MCF 10A (cell line): Measurements from ENCODE around the gene C1QTNF12. TPM values are rescaled to one million over a fixed set of nuclear protein-coding genes. Genes with fewer than 3 reads are reported as not detected.

Experiments used
- BruUV-seq: library from RNA; stranded (reverse); fragments of 400-500 nt; replicated peaks from 2 replicates; lab custom pipeline; 2021; lab: Mats Ljungman, UMichigan
- CTCF ChIA-PET: fragments of 300-600 bp; sonication (Branson Sonifier 250); formaldehyde crosslinking; extraction: SDS; loops from one replicate; lab custom pipeline; 2021; ENCODE audit warnings: antibody characterized with exemption, inconsistent platforms; lab: Yijun Ruan, JAX
- POLR2A ChIA-PET: fragments of 300-600, 350-650 bp; sonication (Branson Sonifier 250); formaldehyde crosslinking; extraction: SDS; loops from one replicate; lab custom pipeline; 2020; ENCODE audit warnings: antibody characterized with exemption, inconsistent platforms; lab: Yijun Ruan, JAX
- DNase-seq: peaks from one replicate; pipeline ENCODE4 v3.0.0-alpha.2; 2018; ENCODE audit not compliant: unreplicated experiment
- H3K27ac Mint-ChIP-seq: one replicate; pipeline ENCODE4 v1.8.0; 2022; ENCODE audit warnings: mild to moderate bottlenecking, low read depth, mixed read lengths; ENCODE audit not compliant: unreplicated experiment
- H3K27me3 Mint-ChIP-seq: one replicate; pipeline ENCODE4 v1.8.0; 2022; ENCODE audit warnings: mixed read lengths; ENCODE audit not compliant: insufficient read depth, unreplicated experiment
- H3K36me3 Mint-ChIP-seq: one replicate; pipeline ENCODE4 v1.8.0; 2022; ENCODE audit warnings: mild to moderate bottlenecking, moderate library complexity, mixed read lengths; ENCODE audit not compliant: insufficient read depth, unreplicated experiment
- H3K4me1 Mint-ChIP-seq: one replicate; pipeline ENCODE4 v1.8.0; 2022; ENCODE audit warnings: mixed read lengths; ENCODE audit not compliant: insufficient read depth, unreplicated experiment
- H3K4me3 Mint-ChIP-seq: one replicate; pipeline ENCODE4 v1.8.0; 2022; ENCODE audit warnings: mild to moderate bottlenecking, moderate library complexity, mixed read lengths; ENCODE audit not compliant: unreplicated experiment
- H3K9me3 Mint-ChIP-seq: one replicate; pipeline ENCODE4 v1.8.0; 2022; ENCODE audit warnings: mixed read lengths; ENCODE audit not compliant: unreplicated experiment
- intact Hi-C: fragments of 100-400 bp; cut with micrococcal nuclease; formaldehyde crosslinking; loops from 2 replicates; pipeline ENCODE4 v1.14.1; 2022
- total RNA-seq: library from RNA; stranded (reverse); gene quantifications from 2 replicates; pipeline ENCODE4 v1.2.3, GENCODE V29; 2022
- TF ChIP-seq, protein P1 (sequence below): fragments of 200-600 bp; IDR thresholded peaks from one replicate; pipeline ENCODE4 v1.8.0; 2022; ENCODE audit warnings: antibody characterized with exemption, mild to moderate bottlenecking; ENCODE audit not compliant: unreplicated experiment

Gene C1QTNF12
- total RNA-seq, 1 experiment from 2014 or later = 1.5 TPM

DNA sequence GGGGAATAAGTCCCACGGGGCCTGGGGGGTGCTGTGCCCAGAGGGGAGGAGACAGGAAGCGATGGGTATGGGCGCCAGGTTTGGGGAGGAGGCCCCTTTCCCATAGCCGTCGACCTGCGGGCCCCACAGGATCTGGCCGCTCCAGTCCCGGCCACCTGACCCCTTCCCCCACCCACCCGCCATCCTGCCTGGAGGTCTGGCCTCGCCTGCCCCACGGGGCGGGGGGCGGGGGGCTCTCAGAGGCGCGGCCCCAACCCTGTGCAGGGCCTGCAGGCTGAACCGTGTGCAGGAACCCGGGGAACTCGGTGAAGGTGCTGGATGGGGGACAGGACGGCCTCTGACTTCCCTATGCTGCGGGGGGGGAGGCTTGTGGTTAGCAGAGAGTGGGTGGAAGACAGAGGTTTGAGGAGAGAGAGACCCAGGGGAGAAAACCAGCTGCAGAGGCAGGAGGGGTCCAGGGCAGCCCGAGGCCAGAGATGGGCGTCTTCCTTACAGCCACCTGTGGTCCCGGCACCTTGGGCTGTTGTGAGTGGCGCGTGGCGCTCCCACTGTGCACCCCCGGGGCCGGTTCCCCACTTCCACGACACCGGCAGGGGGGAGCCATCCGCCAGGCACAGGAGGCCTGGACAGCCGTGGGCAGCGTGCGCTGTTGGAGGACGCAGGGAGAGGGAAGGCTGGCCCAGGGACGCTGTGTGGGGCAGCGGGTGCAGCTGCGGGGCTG is 37.6 kb downstream of the C1QTNF12 start:
- Mint-ChIP-seq H3K27ac (peak overlapping the region; percentile 76), H3K9me3 (no peaks in the 10 kb centered on the region), H3K4me1 (peaks cover 15% of the 10 kb centered on the region), H3K4me3 (no peak overlapping the region), H3K36me3 (peaks cover 5% of the 10 kb centered on the region), H3K27me3 (no peaks in the 10 kb centered on the region)
- ChIA-PET POLR2A (no interaction called here), CTCF (interaction anchor here (0.6 kb wide), 1 partner anchor 37 kb away, joined by 3 read pairs; no protein-coding TSS in a partner anchor)
- TF ChIP-seq, protein P1, sequence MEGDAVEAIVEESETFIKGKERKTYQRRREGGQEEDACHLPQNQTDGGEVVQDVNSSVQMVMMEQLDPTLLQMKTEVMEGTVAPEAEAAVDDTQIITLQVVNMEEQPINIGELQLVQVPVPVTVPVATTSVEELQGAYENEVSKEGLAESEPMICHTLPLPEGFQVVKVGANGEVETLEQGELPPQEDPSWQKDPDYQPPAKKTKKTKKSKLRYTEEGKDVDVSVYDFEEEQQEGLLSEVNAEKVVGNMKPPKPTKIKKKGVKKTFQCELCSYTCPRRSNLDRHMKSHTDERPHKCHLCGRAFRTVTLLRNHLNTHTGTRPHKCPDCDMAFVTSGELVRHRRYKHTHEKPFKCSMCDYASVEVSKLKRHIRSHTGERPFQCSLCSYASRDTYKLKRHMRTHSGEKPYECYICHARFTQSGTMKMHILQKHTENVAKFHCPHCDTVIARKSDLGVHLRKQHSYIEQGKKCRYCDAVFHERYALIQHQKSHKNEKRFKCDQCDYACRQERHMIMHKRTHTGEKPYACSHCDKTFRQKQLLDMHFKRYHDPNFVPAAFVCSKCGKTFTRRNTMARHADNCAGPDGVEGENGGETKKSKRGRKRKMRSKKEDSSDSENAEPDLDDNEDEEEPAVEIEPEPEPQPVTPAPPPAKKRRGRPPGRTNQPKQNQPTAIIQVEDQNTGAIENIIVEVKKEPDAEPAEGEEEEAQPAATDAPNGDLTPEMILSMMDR = no peak
- no peak for DNase-seq
- intact Hi-C loops = no loop called here
- BruUV-seq = no TSS peak

DNA sequence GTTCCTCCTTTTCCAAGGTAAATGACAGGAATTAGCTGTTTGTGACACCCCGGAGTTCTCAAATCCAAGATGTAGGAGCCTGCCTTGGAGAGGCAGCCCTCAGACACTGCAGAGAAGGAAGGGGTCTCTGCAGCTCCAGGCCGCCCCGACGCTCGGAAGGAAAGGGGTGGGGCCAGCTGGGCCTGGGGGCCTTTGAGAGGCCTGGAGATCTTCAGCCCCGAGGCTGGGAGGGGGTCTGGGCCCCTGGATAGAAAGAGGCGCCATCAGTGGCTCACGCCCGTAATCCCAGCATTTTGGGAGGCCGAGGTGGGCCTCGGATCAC is 39.0 kb downstream of the C1QTNF12 start:
- DNase-seq = no peak
- POLR2A ChIA-PET = interaction anchor here (1.2 kb wide), 1 partner anchor 33 kb away, joined by 3 read pairs; no protein-coding TSS in a partner anchor
- TF ChIP-seq, protein P1 = no peak
- no TSS peak for BruUV-seq
- Mint-ChIP-seq H3K4me1 (peaks cover 15% of the 10 kb centered on the region), H3K27me3 (no peaks in the 10 kb centered on the region), H3K27ac (peak overlapping the region; percentile 76), H3K4me3 (peak overlapping the region; percentile 64), H3K9me3 (no peaks in the 10 kb centered on the region), H3K36me3 (peaks cover 5% of the 10 kb centered on the region)
- CTCF ChIA-PET = interaction anchor here (0.5 to 1.1 kb wide), 4 partner anchors 12 to 85 kb away, joined by 3 to 4 read pairs (median 3); no protein-coding TSS in a partner anchor
- intact Hi-C loops = no loop called here

DNA sequence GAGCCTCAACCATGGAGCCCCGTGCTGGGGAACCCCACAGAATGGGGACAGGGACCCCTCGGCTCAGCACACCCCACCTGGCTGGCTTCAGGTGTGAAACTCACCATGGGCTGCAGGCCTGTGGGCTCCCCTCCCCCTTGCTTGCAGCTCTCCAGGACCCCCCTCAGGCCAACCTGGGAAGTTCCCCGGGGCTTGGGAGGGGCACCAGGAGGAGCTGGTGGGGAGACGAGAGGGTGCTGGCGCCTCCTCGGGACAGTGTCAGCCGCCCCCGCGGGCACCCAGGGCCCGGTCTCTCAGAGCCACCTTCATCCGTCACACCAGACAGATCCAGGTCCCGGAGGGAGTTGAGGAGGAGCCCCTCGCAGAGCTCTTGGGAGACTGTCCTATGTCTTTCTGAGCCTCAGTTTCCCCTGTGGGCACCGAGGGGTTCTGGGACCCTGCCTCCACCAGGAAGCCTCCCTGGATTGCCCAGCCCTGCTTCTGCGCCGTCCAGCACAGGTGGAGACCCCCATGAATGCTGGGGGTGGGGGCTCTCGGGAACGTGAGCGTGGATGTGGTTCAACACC is 39.5 kb downstream of the C1QTNF12 start:
- H3K27me3 Mint-ChIP-seq = no peaks in the 10 kb centered on the region
- H3K9me3 Mint-ChIP-seq = no peaks in the 10 kb centered on the region
- peaks cover 15% of the 10 kb centered on the region for H3K4me1 Mint-ChIP-seq
- ChIA-PET CTCF (interaction anchor here (0.6 to 1.1 kb wide), 3 partner anchors 11 to 85 kb away, joined by 3 to 4 read pairs (median 3); no protein-coding TSS in a partner anchor), POLR2A (interaction anchor here (1.2 kb wide), 1 partner anchor 32 kb away, joined by 3 read pairs; no protein-coding TSS in a partner anchor)
- H3K4me3 Mint-ChIP-seq = no peak overlapping the region
- H3K36me3 Mint-ChIP-seq = peaks cover 5% of the 10 kb centered on the region
- no peak overlapping the region for H3K27ac Mint-ChIP-seq
- intact Hi-C loops = no loop called here
- TF ChIP-seq, protein P1 = no peak
- DNase-seq = no peak
- no TSS peak for BruUV-seq

DNA sequence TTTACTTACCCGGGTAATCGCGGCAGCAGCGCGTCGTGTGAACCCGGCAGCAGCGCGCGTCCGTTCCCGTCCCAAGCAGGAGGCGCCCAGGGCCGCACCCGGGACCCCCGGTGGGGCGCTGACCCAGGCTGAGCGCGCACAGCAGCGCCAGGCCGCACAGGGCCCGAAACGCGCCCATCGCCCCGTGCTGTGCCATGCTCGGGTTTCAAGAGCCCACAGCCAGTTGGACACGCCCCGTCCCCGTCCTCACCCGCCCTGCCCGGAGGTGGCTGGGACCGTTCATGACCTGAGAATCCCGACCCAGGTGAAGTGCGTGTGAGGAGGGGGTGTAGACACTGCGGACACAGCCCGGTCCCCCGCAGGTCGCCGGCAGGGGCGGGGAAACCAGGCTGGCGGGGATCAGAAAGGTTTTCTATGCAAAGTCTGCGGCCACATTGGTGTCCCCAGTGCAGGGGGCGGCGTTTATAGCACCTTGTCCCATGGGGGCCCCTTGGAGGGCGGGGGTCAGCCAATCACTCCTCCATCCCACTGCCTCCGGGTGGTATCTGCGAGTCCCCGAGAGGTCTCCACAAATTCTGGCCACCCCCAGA is 40.1 kb downstream of the C1QTNF12 start, which contains the start of gene TNFRSF18:
TSS of gene TNFRSF18 (minus strand) at position 217 of the 590 bp plus-strand sequence. CDS start at position 196, 21 bp downstream.
- TF ChIP-seq, protein P1 = no peak
- ChIA-PET CTCF (interaction anchor here (1.0 to 1.1 kb wide), 2 partner anchors 11 to 89 kb away, joined by 3 read pairs; no protein-coding TSS in a partner anchor), POLR2A (interaction anchor here (0.6 to 1.2 kb wide), 2 partner anchors 32 to 51 kb away, joined by 3 read pairs; no protein-coding TSS in a partner anchor)
- intact Hi-C loops = no loop called here
- no peak within 1 kb of the TSS for H3K27ac Mint-ChIP-seq
- BruUV-seq = no TSS peak
- no peaks in the 10 kb centered on the region for H3K9me3 Mint-ChIP-seq
- H3K27me3 Mint-ChIP-seq = no peaks in the 10 kb centered on the region
- no peak for DNase-seq
- peaks cover 15% of the 10 kb centered on the region for H3K4me1 Mint-ChIP-seq
- no peak within 1 kb of the TSS for H3K4me3 Mint-ChIP-seq
- H3K36me3 Mint-ChIP-seq = peaks cover 5% of the 10 kb centered on the region
